Measurements from ENCODE around the gene RASGRF1.

DNA sequence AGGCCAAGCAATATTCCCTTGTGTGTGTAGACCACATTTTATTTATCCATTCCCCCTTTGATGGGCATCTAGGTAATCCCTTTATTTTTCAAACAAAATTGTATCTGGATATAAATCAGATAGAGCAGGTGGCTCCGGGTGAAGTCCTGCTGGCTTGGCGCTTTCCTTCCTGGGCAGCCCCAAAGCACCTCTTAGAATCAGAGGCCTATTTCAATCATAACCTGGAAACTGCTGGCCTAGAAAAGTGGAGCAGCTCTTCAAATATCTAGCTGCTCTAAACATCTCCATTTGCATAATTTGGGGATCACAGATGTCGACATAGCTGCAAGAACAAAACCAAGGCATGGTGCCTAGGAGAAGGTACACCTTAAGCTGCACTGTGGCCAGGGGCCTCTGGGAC, 40.2 kb downstream of the RASGRF1 start:
- TF ChIP-seq POLR2A (IDR thresholded peaks at IDR 0.05) (no peak), POLR2AphosphoS5 (IDR thresholded peaks at IDR 0.05) (no peak), EP300 (IDR thresholded peaks at IDR 0.05) (no peak)
- TF ChIP-seq, protein P1, sequence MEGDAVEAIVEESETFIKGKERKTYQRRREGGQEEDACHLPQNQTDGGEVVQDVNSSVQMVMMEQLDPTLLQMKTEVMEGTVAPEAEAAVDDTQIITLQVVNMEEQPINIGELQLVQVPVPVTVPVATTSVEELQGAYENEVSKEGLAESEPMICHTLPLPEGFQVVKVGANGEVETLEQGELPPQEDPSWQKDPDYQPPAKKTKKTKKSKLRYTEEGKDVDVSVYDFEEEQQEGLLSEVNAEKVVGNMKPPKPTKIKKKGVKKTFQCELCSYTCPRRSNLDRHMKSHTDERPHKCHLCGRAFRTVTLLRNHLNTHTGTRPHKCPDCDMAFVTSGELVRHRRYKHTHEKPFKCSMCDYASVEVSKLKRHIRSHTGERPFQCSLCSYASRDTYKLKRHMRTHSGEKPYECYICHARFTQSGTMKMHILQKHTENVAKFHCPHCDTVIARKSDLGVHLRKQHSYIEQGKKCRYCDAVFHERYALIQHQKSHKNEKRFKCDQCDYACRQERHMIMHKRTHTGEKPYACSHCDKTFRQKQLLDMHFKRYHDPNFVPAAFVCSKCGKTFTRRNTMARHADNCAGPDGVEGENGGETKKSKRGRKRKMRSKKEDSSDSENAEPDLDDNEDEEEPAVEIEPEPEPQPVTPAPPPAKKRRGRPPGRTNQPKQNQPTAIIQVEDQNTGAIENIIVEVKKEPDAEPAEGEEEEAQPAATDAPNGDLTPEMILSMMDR (IDR thresholded peaks at IDR 0.05): no peak
